NCI-H2081 treated with DMSO at 0.1 percent for 48 hours (cell line): ENCODE data around the gene SPATA25.
"Not testable (repeated sequence)": the region's sequence is repeated elsewhere in the genome, so short reads cannot be mapped to it uniquely, and the experiment has no call there.

Source experiments
- DNase-seq: peaks from one replicate; lab custom pipeline; 2025; lab: John Stamatoyannopoulos, UW

SPATA25 gene, protein sequence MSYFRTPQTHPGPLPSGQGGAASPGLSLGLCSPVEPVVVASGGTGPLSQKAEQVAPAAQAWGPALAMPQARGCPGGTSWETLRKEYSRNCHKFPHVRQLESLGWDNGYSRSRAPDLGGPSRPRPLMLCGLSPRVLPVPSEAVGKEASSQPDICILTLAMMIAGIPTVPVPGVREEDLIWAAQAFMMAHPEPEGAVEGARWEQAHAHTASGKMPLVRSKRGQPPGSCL

DNA sequence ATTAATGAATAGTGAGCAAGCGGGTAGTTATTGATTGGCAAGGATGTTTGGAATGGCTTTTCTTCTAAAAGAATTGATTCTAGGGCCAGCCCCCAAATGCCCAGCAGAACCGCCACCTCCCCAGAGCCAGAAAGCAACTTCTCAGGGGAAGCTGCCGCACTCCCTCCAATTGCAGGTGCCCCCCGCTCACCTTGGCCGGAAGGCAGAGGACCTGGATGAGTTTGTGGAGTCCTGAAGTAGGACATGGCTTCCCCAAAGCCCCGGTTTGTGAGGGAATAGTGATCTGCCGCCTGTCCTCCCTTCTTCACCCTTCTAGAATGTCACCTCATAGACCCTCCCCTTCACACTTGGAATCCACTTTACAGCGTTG lies at the start of gene SPATA25:
Gene SPATA25, minus strand, starts transcription at position 277 of the 370 bp plus-strand sequence. Its CDS starts 32 bp downstream, at position 245.
- no peak for DNase-seq

DNA sequence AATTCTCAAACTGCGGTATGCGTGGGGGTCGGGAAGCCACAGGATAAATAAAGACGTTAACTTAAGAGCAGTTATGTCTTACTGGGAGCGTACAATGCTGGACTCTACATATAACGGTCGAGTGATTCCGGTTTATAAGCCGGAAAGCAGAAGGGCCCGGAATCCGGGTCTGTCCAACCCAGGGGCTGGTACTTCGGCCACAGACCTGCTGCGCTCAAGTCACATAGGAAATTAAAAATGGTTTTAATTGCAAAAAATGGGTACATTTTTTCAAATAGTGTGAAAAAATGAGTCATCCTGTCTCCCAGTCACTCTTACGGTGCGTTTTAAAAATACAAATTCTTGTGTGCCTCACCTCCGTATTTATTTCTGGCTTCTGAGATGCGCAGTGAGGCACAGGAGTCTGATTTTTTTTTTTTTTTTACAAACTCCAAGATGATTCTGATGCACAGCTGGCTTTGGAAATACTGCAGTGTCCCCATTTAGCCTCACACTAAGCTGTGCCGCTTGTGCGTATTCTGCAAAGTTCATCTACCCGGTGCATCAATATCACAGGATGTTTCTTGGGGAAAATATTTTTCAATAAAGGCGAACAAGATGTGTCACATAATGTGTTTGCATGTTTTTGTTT lies 48.1 kb upstream of the SPATA25 start:
- DNase-seq: no peak

DNA sequence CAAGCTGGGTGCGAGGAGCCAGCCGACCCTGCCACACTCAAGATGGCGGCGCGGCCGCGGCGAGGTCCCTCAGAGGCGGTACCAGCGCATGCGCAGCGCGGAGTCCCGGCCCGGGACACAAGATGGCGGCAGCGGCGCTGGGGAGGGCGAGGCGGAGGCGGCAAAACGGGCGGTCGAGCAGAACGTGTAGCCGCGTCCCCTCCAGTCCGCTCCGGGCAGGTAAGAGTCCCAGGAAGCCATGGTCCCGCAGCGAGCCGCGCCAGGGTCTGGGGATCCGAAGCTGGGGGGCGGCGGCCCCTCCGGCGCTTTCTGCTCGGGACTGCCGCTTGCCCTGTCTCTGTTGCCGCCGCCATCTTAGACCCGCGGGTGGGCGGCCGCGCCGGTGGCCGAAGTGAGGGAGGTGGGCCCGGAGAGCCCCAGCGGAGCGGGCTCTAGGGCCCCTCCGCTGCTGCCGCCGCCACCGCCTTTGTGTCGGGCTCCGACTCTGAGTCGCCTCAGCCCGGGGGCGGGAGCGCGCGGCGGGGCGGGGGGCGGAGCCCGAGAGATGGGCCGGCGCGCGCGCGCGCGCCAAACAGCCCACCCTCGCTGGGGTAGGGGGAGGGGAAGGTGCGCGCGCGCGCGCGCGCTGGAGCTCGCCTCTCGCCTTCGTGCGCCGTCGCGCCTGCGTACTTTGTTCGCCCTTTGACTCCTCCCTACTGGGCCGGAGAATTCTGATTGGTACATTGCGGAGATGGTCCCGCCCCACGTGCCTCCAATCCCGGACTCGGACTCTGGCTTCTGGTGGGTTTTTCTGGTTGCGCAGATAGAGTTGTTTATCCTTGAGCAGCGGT lies 47.4 kb upstream of the SPATA25 start, which contains the start of gene PCIF1:
Gene PCIF1, plus strand, starts transcription at position 98 of the 830 bp plus-strand sequence. CDS start 4,317 bp downstream, outside the sequence.
- DNase-seq: peak; percentile 86

DNA sequence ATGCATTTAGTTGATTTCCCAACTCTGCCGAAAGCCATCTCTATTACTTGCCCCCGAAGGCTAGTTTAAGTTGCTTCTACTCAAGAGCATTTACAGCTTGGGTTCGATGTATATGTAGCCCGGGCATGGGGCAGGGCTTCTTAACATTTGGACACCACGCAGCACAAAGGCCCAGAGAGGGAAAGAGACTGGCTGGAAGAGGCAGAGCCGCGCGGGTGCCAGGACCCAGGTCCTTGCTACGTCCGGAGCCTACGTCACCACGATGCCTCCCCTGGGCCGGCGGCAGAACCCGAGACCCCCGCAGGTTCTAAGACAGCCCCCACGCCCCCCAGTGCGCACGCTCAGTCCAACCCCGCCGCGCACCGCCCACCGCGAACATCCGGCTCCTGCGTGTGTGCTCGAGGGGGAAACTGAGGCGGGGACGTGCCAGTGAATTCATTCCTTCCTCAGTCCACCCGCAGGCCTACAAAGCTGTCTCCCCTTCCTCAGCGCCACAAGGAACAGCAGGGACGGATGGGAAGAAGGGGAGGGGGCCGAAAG lies 46.7 kb upstream of the SPATA25 start:
- no peak for DNase-seq

DNA sequence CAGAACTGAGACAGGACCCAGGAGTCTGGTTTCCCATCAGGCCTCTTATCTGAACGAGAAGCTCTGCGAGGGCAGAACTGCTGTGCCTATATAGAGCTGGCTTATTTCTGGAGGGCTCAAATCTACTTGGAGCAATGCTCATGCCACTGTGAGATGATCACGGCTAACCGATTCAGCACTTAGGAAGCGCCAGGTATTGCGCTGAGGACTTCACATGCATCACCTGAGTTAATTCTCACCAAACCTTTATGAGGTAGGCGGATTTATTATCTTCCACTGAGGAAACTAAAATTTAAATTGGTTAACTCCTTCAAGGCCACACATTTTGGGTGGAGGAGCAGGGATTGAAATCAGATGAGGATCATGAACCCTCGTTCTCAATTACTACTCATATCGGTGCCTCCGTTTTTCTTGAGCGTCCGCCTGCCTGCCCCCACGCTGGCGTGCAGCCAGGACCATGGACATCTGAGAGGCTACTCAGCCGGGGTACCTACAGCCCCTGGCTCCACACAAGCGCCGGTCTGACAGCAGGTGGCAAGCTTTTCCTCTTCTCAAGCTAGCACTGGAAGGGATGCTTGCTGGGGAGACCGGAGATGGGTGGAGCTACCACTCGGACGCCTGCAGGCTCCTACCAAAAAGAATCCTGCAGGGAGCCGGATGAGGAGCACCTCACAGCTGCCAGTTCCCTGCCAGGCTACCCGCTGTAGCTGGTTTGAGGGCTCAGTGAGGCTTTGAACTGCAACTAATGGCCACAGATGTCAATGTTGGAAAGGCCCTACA lies 46.0 kb upstream of the SPATA25 start:
- DNase-seq: peak; percentile 86

DNA sequence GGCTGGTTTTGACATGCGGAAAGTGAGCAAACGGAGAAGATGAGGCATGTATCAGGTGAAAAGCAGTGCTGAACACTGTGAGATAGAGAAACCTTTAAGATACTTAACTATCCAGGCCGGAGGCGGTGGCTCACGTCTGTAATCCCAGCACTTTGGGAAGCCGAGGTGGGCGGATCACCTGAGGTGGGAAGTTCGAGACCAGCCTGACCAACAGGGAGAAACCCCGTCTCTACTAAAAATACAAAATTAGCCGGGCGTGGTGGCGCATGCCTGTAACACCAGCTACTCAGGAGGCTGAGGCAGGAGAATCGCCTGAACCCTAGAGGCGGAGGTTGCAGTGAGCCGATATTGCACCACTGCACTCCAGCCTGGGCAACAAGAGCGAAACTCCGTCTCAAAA lies 44.3 kb upstream of the SPATA25 start:
- not testable (repeated sequence) for DNase-seq

DNA sequence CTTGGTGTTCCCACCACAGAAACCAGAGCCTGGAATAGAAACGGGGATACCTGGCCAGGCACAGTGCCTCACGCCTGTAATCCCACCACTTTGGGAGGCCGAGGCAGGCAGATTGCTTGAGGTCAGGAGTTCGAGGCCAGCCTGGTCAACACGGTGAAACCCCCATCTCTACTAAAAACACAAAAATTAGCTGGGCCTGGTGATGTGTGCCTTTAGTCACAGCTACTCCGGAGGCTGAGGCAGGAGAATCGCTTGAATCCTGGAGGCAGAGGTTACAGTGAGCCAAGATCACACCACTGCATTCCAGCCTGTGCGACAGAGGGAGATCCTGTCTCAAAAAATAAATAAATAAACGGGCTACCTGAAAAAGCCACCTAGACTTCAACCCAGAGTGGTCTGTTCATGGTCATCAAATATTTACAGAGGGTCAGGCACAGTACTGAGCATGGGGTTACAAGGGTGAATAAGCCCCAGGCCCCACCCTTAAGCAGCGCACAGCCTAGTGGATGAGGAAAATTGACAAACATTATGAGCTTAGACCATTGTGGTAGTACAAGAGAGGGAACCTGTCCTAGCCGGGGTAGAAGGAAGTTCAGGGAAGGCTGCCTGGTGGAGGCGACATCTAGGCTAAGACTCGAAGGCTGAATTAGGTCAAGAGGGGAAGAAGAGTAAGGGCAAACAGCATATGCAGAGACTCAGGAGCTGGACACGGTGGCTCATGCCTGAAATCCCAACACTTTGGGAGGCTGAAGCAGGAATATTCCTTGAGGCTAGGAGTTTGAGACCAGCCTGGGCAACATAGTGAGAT lies 39.9 kb upstream of the SPATA25 start:
- no peak for DNase-seq

DNA sequence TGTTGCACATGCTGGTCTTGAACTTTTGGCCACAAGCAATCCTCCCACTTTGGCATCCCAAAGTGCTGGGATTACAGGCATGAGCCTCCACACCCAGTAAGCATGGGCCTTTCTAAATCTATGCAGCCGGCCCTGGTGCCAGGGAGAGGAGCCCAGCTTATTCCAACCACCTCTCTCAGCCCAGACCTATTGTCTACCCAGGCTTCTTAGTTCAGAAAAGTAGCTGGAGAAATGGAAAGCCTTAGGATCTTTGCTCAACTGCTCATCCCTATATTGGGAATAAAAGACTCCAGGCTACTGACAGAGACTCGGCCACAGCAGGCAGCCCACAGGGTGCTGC lies 39.3 kb upstream of the SPATA25 start:
- no peak for DNase-seq

DNA sequence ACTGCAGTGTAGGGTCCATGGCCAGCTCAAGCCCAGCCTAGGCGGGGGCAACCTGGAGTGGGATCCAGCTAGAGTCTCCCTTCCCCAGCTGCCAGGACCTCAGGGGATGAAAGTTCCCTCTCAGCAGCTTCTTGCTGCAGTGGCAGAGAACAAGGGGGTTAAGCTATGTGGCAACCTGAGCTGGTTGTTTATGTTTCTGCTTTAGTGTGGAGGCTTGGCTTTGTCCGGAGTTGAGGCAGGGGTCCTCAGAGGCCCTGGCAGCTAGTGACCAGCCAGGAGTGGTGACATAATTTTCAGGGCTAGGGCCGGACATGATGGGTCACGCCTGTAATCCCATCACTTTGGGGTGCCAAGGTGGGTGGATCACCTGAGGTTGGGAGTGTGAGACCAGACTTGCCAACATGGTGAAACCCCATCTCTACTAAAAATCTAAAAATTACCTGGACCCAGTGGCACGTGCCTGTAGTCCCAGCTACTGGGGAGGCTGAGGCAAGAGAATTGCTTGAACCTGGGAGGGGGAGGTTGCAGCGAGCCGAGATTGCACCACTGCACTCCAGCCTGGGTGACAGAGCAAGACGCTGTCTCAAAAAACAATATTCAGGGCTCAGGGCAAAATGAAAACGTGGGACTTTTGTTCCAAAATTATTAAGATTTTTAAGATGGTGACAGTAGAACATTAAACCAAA lies 38.5 kb upstream of the SPATA25 start:
- DNase-seq: no peak

DNA sequence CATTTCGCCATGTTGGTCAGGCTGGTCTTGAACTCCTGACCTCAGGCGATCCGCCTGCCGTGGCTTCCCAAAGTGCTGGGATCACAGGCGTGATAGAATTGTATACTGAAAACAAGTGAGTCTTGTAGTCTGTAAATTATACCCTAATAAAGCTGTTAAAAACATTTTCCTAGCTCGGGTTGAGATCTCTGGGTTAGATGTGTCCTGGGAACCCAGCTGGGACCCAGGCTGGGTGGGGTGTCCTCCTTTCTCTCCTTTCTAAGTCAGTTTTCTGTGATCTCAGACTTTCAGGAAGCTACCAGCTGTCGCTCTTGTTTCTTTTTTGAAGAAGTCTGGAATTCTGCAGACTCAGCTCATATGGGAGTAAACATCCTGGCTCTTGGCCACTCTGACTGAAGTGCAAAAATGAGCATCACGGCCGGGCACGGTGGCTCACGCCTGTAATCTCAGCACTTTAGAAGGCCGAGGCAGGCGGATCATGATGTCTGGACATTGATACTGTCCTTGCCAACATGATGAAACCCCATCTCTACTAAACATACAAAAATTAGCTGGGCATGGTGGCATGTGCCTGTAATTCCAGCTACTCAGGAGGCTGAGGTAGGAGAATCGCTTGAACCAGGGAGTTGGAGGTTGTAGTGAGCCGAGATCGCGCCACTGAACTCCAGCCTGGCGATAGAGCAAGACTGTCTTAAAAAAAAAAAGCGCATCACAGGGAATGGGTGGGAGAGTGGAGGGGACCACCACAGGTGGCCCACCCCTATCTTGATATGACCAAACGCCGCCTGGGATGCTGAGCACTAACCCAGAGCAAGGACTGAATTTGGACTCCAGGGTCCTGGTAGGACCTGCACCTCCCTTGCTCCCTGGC lies 37.2 kb upstream of the SPATA25 start:
- no peak for DNase-seq

DNA sequence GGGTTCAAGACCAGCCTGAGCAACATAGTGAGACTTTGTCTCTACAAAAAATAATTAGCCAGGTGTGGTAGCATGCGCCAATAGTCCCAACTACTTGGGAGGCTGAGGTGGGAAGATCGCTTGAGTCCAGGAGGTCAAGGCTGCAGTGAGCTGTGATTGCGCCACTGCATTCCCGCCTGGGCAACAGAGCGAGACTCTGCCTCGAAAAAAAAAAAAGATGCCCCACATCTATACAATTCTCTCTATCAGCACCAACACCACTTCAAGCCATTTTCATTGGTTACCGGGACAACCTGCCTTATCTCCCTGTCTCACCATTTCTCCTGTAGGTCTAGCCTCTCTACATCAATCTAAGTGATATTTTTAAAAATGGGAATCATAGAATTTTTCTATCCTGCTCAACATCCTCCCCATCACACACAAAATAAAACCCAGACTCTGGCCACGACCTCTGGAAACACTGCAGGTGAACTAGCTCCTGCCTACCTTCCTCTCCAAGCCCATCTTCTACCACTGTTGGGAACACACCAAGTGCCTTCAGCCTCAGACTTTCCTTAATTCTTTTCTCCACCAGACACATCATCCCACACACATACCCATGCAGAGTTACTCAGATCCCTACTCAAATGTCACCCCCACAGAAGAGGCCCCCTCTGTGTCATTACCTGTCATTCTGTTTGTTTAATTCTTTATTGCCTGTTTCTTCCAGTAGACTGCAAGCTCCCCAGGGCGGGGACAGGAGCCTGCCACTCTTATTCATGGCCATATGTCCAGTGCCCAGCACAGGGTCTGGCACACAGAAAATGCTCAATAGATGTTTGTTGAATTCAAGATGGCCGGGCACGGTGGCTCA lies 34.1 kb upstream of the SPATA25 start:
- DNase-seq: no peak

DNA sequence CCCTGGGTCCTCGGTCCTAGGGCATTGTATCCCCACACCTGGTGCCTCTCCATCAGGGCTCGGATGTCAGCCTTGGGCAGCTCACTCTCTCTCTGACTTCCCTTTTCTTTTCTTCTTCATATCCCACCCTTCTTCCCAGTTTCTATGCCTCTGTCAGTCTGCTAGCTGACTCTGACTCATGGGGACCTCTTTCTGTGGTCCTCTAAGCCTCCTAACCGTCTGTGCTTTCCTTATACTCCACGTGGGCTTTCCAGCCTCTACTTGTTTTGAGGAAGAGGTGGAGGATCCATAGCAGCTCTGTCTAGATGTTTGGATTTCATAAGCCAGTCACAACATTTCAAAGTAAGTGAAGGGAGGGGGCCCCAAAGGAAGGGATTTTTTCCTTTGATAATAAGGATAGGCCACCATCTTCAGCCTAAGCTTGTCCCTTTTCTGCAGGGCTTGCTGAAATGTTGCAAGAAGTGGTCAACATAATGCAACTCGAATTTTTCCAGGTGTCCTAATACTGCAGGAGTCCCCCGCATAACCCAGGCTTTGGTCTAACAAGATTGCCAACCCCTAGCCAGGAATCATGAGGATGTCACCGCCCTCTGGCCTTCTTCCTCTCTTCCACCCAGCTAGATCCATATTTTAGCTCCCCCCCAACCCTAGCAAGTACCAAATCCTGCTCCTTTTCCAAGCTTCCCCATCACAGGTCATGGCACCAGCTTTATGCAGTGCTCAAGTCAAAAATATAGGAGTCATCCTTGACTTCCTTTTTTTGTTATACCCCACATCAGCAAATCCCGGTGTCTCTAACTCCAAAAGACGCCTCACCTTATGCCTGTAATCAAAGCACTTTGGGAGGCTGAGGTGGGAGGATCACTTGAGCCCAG lies 33.3 kb upstream of the SPATA25 start:
- no peak for DNase-seq

DNA sequence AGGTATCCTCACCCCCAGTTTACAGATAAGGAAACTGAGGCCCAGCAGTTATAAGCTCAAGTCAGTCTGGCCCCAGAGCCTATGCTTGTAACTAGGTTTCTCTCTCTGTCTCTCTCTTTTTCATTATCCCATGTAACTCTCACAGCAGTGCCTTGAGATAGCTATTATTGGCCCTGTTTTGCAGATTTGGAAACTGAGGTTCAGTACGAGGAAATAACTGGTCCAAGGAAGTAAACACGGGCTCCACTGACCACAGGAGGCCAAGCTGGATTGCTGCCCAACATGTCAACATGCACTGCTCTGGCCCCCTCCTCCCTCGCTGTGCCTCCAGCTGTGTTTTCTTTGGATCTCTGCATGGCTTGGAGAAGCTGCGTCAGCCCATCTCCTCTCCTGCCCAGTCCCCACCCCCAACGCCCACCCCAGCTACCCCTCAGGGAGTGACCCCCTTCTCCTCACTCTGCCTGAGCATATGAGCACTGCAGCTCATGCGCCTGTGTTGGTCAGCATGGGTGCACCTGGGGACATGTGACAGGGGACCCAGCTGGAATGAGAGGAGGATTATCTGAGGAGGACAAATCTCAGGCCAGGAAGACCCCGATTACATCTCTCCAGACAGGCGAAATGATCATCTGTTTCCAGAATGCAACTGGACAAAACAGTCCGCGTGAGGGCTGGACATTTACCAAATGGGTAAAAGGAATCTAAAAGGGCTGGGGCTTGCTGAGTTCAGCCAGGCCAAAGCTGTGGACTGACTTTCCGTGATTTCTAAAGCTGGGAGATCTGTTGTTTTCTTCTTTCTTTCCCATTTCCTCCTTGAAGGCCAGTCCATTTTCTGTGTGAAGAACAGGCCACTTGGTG lies 32.3 kb upstream of the SPATA25 start:
- DNase-seq: no peak

DNA sequence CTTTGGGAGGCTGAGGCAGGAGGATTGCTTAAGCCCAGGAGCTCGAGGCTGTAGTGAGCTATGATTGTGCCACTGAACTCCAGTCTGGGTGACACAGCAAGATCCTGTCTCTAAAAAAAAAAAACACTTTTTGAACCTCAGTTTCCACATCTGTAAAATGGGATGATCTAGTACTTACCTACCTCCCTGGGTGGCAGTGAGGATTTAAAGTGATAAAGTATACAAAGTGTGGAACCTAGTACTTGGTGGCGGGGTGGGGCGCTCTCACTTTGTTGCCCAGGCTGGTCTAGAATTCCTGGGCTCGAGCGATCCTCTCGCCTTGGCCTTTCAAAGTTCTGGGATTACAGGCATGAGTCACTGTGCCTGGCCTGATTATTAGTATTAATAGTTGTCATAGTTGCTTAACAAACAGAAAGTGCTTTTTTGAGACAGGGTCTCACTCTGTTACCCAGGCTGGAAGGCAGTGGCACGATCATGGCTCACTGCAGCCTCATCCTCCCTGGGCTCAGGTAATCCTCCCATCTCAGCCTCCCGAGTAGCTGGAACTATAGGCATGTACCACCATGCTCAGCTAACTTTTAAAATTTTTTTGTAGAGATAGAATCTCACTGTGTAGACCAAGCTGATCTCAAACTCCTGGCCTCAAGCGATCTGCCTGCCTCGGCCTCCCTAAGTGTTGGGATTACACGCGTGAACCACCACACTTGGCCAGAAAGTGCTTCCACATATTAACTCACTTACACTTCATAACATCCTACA lies 31.5 kb upstream of the SPATA25 start:
- no peak for DNase-seq

DNA sequence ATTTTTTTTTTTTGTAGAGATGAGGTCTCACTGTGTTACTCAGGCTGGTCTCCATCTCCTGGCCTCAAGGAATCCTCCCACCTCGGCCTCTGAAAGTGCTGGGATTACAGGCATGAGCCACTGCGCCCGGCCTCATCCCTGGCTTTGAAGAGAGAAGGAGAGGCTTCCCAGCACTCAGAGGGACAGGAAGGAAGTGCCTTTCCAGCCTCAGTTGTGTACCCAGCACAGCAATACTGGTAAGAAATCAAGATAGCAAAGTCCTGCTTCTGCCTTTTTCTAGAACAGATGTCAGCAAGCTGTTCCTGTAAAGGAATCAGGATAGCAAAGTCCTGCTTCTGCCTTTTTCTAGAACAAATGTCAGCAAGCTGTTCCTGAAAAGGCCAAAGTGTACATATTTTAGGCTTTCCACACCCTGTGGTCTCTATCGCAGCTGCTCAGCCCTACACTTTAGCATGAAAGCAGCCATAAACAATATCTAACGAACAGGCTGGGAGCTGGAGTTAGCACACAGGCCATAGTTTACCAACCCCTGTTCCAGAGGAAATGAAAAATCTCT lies 30.8 kb upstream of the SPATA25 start:
- DNase-seq: no peak

DNA sequence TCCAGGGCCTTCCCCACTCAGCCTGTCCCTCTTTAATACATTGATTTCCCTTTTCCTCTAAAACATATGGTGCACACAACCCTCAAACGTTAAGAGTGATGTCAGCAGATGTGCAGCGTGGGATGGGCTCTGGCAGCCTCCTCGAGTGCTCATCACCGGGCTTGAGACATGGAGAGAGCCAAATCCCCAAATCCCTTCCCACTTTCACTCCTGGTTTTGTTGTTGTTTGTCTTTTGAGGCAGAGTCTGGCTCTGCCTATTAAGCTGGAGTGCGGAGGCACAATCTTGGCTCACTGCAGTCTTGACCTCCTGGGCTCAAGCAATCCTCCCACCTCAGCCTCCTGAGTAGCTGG lies 30.3 kb upstream of the SPATA25 start:
- no peak for DNase-seq
